ENCODE measurements around the gene PPP2R2D. TPM values are rescaled to one million over a fixed set of nuclear protein-coding genes. Genes with fewer than 3 reads are reported as not detected.
"Not testable (repeated sequence)": the region's sequence is repeated elsewhere in the genome, so short reads cannot be mapped to it uniquely, and the experiment has no call there.

The PPP2R2D gene
- total RNA-seq, 1 donor: 23.9 TPM

DNA sequence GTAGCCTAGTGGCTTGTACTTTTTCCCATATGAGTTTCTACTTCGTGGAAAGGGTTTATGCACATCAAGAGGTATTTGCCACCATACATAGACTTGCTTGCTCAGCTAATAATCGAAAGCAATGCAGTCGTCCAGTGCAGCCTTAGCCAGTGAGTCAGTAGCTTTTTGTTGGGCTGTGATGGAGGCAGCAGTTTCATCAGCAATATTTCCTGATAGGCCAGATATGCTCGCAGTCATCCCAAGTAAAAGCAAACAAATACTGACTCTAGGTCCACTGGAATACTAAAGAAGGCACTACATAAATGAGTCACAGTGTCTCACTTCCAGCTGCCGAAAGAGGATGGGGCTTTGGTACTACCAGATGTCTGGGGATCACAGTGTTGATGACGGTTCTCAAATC, 83.0 kb downstream of the PPP2R2D start:
- peak; percentile 98 for DNase-seq (ENCODE audit: insufficient read length, low spot score, missing footprints)
- H3K27me3 ChIP-seq (ENCODE audit: insufficient read depth, low read length): no peaks in the 10 kb centered on the region
- peak overlapping the region; percentile 15 for H3K4me2 ChIP-seq (ENCODE audit: insufficient read depth, low read length)
- H3K36me3 ChIP-seq (ENCODE audit: insufficient read depth, low read length): no peaks in the 10 kb centered on the region
- TF ChIP-seq, protein P1, sequence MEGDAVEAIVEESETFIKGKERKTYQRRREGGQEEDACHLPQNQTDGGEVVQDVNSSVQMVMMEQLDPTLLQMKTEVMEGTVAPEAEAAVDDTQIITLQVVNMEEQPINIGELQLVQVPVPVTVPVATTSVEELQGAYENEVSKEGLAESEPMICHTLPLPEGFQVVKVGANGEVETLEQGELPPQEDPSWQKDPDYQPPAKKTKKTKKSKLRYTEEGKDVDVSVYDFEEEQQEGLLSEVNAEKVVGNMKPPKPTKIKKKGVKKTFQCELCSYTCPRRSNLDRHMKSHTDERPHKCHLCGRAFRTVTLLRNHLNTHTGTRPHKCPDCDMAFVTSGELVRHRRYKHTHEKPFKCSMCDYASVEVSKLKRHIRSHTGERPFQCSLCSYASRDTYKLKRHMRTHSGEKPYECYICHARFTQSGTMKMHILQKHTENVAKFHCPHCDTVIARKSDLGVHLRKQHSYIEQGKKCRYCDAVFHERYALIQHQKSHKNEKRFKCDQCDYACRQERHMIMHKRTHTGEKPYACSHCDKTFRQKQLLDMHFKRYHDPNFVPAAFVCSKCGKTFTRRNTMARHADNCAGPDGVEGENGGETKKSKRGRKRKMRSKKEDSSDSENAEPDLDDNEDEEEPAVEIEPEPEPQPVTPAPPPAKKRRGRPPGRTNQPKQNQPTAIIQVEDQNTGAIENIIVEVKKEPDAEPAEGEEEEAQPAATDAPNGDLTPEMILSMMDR (IDR thresholded peaks at IDR 0.05; ENCODE audit: extremely low read depth, low read depth, low read length): no peak
- H3K4me1 ChIP-seq (ENCODE audit: insufficient read depth, low read length): peaks cover 24% of the 10 kb centered on the region
- no peaks in the 10 kb centered on the region for H3K9me3 ChIP-seq (ENCODE audit: low read depth, low read length)
- peaks cover 25% of the 10 kb centered on the region for H3K79me2 ChIP-seq (ENCODE audit: insufficient read depth, low read length)
- H4K20me1 ChIP-seq (ENCODE audit: insufficient read depth, low read length): peaks cover 16% of the 10 kb centered on the region
- no peak overlapping the region for H3K27ac ChIP-seq (ENCODE audit: low read depth, low read length)
- no peak overlapping the region for H2AFZ ChIP-seq (ENCODE audit: low read length)
- no peak overlapping the region for H3K4me3 ChIP-seq (ENCODE audit: insufficient read depth, low read length)

DNA sequence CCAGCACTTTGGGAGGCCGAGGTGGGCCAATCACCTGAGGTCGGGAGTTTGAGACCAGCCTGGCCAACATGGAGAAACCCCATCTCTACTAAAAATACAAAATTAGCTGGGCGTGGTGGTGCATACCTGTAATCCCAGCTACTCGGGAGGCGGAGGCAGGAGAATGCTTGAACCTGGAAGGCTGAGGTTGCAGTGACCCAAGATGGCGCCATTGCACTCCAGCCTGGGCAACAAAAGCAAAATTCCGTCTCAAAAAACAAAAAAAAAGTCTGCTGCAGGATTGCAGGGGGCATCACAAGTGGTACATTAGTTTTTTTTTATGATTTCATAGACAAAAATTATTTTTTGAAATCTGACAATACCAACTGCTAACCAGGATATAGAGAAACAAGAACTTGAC, 86.0 kb downstream of the PPP2R2D start:
- H3K79me2 ChIP-seq (ENCODE audit: insufficient read depth, low read length); H3K4me2 ChIP-seq (ENCODE audit: insufficient read depth, low read length); H4K20me1 ChIP-seq (ENCODE audit: insufficient read depth, low read length); H3K9me3 ChIP-seq (ENCODE audit: low read depth, low read length); H3K4me1 ChIP-seq (ENCODE audit: insufficient read depth, low read length); H3K4me3 ChIP-seq (ENCODE audit: insufficient read depth, low read length); DNase-seq (ENCODE audit: insufficient read length, low spot score, missing footprints); H3K27me3 ChIP-seq (ENCODE audit: insufficient read depth, low read length); H3K36me3 ChIP-seq (ENCODE audit: insufficient read depth, low read length); H3K27ac ChIP-seq (ENCODE audit: low read depth, low read length); H2AFZ ChIP-seq (ENCODE audit: low read length): not testable (repeated sequence)

DNA sequence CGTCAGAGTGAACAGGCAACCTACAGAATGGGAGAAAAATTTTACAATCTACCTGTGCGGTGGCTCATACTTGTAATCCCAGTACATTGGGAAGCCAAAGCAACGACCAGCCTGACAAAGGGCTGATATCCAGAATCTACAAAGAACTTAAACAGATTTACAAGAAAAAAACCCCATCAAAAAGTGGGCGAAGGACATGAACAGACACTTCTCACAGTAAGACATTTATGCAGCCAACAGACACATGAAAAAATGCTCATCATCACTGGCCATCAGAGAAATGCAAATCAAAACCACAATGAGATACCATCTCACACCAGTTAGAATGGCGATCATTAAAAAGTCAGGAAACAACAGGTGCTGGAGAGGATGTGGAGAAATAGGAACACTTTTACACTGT, 86.5 kb downstream of the PPP2R2D start:
- not testable (repeated sequence) for H3K4me2 ChIP-seq (ENCODE audit: insufficient read depth, low read length); H3K27me3 ChIP-seq (ENCODE audit: insufficient read depth, low read length); H3K4me1 ChIP-seq (ENCODE audit: insufficient read depth, low read length); H3K79me2 ChIP-seq (ENCODE audit: insufficient read depth, low read length); H3K4me3 ChIP-seq (ENCODE audit: insufficient read depth, low read length); H3K27ac ChIP-seq (ENCODE audit: low read depth, low read length); H4K20me1 ChIP-seq (ENCODE audit: insufficient read depth, low read length); H3K36me3 ChIP-seq (ENCODE audit: insufficient read depth, low read length); H3K9me3 ChIP-seq (ENCODE audit: low read depth, low read length); H2AFZ ChIP-seq (ENCODE audit: low read length); DNase-seq (ENCODE audit: insufficient read length, low spot score, missing footprints)

DNA sequence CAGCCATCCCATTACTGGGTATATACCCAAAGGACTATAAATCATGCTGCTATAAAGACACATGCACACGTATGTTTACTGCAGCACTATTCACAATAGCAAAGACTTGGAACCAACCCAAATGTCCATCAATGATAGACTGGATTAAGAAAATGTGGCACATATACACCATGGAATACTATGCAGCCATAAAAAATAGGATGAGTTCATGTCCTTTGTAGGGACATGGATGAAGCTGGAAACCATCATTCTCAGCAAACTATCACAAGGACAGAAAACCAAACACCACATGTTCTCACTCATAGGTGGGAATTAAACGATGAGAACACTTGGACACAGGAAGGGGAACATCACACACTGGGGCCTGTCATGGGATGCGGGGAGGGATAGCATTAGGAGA, 87.0 kb downstream of the PPP2R2D start:
- not testable (repeated sequence) for H3K4me2 ChIP-seq (ENCODE audit: insufficient read depth, low read length); H3K9me3 ChIP-seq (ENCODE audit: low read depth, low read length); H3K36me3 ChIP-seq (ENCODE audit: insufficient read depth, low read length); H3K27ac ChIP-seq (ENCODE audit: low read depth, low read length); DNase-seq (ENCODE audit: insufficient read length, low spot score, missing footprints); H3K27me3 ChIP-seq (ENCODE audit: insufficient read depth, low read length); H2AFZ ChIP-seq (ENCODE audit: low read length); H4K20me1 ChIP-seq (ENCODE audit: insufficient read depth, low read length); H3K4me1 ChIP-seq (ENCODE audit: insufficient read depth, low read length); H3K79me2 ChIP-seq (ENCODE audit: insufficient read depth, low read length); H3K4me3 ChIP-seq (ENCODE audit: insufficient read depth, low read length)

DNA sequence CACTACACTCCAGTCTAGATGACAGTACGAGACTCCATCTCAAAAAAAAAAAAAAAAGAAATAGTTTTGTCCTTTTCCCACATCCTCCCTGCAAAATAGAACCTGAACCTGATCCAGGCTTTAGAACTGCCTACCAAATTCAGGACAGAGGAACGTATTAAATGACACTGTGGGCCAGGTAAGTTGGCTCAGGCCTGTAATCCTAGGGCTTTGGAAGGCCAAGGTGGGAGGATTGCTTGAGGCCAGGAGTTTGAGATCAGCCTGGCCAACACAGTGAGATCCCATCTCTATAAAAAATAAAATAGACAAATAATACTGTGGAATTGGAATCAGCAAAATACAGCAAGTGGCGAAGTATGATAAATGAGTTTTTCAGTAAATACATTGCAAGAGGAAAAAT, 90.9 kb downstream of the PPP2R2D start:
- no peak overlapping the region for H3K4me3 ChIP-seq (ENCODE audit: insufficient read depth, low read length)
- H3K79me2 ChIP-seq (ENCODE audit: insufficient read depth, low read length): no peaks in the 10 kb centered on the region
- H4K20me1 ChIP-seq (ENCODE audit: insufficient read depth, low read length): no peaks in the 10 kb centered on the region
- no peaks in the 10 kb centered on the region for H3K27me3 ChIP-seq (ENCODE audit: insufficient read depth, low read length)
- no peaks in the 10 kb centered on the region for H3K9me3 ChIP-seq (ENCODE audit: low read depth, low read length)
- no peak overlapping the region for H2AFZ ChIP-seq (ENCODE audit: low read length)
- H3K27ac ChIP-seq (ENCODE audit: low read depth, low read length): no peak overlapping the region
- no peak for DNase-seq (ENCODE audit: insufficient read length, low spot score, missing footprints)
- no peak overlapping the region for H3K4me2 ChIP-seq (ENCODE audit: insufficient read depth, low read length)
- no peaks in the 10 kb centered on the region for H3K36me3 ChIP-seq (ENCODE audit: insufficient read depth, low read length)
- TF ChIP-seq, protein P1 (IDR thresholded peaks at IDR 0.05; ENCODE audit: extremely low read depth, low read depth, low read length): no peak
- no peaks in the 10 kb centered on the region for H3K4me1 ChIP-seq (ENCODE audit: insufficient read depth, low read length)
